HG03521 (cell line): ENCODE results near the gene COPG1.

Experiments used
- ATAC-seq: cut with Tn5 transposase; IDR thresholded peaks from one replicate; pipeline ENCODE4 v1.9.1; 2021; ENCODE audit warnings: mild to moderate bottlenecking, moderate library complexity; ENCODE audit not compliant: unreplicated experiment

The COPG1 gene

DNA sequence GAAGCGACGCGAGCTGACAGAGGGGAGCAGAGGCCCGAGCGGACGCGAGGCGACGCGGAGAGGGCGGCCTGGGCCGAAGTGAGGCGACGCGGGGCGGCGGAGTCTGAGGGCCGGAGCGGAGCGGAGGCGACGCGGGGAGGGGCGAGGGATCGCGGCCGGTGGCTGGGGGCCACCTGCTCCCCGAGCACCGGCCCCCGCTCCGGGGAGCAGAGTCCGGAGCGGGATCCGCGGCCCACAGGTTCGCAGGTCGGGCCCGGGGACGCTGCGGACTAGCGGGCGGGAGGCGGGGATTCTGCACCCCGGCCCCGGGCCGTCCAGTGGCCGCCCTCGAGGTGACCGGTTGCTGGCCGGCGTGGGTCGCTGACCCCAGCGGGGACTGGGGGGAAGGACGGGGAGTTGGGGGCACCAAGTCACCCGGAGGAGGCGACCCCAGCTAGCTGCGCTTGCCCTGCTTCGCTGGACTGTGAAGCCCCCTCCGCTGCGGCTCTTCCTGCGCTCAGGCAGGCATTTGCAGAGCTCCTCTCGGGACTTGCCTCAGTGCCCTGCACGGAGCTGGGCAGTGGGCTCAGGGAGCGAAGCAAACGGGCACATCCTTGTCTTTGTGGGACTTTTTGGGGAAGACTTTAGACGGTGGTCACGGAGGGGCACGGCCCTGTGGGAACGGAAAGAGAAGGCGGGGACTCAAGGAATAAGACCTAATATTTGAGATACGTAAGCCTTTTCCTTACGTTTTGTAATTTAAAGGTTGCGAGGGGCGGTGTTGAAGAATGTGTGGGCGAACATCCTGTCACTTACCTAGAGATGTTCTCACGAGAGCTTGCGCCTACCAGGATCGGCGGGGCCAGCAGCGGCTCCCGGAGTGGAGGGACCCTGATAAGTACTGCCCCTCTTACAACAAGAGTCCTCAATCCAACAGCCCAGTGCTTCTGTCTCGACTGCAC lies 29.8 kb downstream of the COPG1 start:
- peak; percentile 2 for ATAC-seq

DNA sequence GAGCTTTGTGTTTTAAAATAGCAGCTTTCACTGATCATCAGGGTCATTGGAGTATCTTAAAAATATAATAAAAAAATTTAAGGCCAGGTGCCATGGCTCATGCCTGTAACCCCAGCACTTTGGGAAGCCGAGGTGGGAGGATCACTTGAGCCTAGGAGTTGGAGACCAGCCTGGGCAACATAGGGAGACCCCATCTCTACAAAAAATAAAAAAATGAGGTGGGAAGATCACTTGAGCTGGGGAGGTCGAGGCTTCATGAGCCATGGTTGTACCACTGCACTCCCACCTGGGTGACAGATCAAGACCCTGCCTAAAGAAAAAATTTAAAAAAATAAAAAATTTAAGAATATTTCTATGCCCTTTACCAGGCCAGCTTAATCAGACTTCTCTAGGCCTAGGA lies 30.8 kb downstream of the COPG1 start:
- ATAC-seq, result no peak

DNA sequence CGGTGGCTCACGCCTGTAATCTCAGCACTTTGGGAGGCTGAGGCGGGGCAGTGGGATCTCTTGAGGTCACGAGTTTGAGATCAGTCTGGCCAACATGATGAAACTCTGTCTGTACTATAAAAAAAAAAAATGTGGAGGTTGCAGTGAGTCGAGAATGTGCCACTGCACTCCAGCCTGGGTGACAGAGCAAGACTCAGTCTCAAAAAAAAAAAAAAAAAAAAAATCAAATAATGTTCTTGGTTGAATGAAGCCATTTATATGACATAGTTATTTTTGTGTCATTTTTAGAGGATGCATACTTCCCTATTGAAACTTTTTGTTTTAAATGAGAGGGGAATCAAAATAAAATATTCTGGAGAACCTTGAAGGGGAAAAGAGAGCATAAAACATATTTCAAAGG lies 32.3 kb downstream of the COPG1 start:
- ATAC-seq, result no peak

DNA sequence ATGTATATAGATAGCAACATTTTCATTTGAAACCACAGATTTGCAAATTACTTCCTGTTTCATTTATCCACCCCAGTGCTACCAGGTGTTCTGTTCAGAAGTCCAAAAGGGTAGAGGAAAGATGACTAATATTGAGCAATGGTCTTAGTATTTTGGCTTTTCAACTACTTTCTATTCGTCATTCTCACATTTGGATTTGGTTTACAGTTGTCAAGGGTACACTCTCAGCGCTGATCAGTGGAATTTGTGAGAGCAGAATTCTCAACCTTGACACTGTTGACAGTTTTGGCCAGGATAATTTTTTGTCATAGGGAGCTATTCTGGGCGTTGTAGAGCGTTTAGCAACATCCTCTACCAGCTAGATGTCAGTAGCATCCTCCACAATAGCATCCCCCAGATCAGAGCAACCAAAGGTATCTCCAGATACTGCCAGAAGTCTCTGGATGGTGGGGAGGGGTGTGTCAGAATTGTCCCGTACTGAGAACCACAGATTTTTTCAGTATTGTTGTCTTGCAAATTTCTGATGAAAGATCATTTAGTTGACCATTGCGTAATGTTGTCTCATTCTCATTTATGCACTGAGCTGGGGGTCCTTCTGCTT lies 33.4 kb downstream of the COPG1 start:
- ATAC-seq, result peak; percentile 74

DNA sequence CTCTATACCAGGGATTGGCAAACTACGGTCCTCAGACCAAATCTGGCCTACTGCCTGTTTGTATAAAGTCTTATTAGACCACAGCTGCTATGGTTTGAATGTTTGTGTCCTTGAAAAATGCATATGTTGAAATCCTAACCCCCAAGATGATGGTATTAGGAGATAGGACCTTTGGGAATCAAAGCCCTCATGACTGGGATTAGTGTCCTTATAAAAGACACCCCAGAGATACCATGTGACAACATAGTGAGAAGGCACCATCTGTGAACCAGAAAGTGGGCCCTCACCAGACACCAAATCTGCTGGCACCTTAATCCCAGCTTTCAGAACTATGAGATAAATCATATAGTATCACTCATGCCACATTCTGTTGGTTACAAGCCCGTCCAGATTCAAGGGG lies 36.7 kb downstream of the COPG1 start:
- ATAC-seq, result no peak

DNA sequence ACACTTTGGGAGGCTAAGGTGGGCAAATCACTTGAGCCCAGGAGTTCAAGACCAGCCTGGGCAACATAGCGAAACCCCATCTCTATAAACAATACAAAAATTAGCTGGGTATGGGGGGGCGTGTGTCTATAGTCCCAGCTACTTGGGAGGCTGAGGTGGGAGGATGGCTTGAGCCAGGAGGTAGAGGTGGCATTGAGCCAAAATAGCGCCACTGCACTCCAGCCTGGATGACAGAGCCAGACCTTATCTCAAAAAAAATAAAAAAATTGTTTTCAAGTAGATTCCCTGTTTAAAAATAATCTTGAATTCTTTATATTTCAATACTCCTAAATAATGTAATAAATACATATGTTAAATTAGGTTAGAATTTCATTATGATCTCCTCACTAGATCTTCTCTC lies 39.0 kb downstream of the COPG1 start:
- no peak for ATAC-seq

DNA sequence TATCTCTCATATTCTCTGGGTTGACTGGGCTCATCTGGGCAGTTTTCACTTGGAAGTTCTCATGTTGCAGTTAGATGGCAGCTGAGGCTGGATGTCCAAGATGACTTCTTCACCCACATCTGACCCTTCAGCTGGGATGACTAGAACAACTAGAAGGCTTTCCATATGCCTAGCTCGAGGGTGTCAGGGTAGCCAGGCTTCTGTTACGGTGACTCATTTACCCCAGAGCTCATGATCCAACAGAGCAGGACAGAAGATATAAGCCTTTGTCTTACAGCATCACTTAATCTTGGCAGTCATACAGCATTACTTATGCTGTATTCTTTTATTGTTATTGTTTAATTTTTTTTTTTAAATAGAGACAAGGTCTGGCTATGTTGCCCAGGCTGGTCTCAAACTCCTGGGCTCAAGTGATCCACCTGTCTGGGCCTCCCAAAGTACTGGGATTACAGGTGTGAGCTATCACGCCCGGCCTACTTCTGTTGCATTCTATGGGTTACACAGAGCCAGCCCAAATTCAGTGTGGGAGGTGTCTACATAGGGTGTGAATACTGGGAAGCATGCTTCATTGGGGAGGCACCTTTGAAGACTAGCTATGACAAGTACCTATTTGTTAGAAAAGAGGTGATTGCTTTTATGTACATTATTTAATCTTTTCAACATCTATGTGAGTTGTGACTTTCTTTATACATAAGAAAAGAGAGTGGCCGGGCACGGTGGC lies 40.0 kb downstream of the COPG1 start:
- ATAC-seq, result no peak

DNA sequence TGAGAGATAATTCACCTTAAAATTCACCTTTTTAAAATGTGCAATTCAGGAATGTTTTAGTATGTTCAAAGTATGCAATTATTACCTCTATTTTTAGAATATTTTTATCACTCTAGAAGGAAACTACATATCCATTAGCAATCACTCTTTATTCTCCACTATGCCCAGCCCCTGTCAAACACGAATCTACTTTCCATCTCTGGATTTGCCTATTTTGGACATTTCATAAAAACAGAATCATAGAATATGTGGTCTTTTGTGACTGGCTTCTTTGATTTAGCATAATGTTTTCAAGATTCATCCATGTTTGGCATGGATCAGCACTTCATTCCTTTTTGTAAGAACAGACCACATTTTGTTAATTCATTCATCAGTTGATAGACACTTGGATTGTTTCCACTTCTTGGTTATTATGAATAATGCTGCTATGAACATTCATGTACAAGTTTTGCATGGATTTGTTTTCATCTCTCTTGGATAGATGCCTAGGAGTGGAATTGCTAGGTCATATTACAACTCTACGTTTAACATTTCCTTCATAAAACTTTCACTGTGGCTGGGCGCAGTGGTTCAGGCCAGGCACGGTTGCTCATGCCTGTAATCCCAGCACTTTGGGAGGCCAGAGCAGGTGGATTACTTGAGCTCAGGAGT lies 42.0 kb downstream of the COPG1 start:
- no peak for ATAC-seq

DNA sequence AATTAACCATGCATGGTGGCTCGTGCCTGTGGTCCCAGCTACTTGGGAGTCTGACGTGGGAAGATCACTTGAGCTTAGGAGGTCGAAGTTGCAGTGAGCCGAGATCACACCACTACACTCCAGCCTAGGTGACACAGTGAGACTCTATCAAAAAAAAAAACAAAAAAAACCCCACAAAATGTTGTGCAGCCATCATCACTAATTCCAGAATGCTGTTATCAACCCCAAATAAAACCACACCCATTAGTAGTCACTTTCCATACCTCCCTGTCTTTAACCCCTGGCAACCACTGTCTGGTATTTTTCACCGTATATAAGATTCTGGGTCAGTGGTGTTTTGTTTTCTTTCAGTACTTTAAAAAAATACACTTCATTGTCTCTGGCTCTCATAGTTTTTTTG lies 45.9 kb downstream of the COPG1 start:
- ATAC-seq, result no peak

DNA sequence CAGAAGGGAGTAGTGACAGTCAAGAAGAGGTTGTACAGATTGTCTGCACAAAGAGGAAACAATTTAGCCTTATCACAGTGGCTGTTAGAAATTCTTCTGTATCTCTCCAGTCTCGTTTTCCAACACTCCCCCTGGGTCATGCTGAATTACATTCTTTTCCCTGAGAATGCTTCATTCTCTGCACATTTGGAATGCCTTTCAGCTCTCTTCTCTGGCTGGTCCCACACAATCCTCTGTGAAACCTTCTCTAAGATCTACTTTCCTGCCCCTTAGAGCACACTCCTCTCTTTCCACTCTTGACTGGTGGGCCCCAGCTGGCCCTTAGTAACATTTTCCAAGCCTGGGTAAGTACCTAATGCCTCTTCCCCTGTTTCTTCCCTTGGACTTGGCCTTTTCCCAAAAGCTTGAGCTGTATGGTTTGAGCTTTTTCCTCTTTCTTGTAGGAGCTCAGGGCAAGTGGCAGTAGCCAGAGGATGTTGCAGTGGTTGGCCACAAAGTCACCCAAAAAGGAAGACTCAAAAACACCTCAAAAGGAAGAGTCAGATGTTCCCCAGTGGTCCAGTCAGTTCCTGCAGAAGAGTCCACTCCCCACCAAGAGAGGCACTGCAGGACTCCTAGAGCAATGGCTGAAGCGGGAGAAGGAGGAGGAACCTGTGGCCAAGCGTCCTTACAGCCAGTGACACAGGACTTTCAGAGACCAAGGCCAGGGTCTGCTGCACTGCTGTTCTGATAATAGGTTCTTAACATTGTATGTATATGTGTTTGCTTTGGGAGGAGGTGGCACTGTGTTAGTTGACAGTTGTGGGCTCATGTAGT lies 54.9 kb downstream of the COPG1 start:
- no peak for ATAC-seq

DNA sequence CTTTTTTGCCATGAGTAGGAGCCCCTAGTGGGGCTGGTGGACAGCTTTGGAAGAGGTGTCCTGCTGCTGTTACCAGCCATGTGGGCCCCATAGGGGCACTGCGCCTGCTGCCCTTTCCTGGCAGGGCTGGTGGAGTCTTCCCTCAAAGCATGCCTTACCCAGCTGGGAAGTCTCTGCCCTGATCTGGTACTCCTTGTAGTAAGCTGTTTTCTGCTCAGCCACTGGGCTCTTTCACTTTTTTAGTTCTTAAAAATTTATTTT lies 55.5 kb downstream of the COPG1 start:
- no peak for ATAC-seq

DNA sequence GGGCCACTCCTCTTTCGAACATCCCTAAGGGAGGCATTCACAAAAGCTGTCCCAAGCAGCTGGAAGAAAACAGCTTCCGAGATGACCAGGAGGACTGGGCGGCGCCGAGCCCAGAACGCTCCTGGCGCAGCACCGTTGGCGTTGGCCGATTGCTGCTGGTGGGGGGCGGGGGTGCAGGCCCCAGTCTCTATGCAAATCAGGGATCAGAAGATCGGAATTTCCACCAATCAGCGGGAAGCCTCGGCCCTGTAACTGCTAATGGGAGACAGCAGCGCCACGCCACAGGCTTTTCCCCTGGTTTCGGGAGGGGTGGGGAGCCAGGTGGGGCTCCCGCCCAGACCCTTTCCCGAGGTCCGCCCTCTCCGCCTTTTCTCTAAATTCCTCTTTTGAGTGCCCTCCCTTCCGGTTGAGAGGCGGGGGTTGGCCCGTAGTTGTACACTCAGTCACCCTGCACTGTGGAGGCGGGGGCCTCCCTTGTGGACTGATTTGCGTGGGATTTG lies 56.2 kb downstream of the COPG1 start:
- ATAC-seq, result no peak

DNA sequence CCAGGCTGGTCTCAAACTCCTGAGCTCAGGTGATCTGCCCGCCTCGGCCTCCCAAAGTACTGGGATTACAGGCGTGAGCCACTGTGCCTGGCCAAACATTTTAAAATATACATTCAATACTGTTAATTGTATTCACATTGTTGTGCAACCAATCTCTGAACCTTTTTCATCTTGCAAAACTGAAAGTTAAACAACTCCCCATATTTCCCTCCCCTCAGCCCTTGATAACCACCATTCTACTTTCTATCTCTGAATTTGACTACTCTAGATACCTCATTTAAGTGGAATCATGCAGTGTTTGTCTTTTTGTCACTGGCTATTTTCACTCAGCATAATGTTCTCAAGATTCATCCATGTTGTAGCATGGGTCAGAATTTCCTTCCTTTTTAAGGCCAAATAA lies 59.2 kb downstream of the COPG1 start:
- no peak for ATAC-seq

DNA sequence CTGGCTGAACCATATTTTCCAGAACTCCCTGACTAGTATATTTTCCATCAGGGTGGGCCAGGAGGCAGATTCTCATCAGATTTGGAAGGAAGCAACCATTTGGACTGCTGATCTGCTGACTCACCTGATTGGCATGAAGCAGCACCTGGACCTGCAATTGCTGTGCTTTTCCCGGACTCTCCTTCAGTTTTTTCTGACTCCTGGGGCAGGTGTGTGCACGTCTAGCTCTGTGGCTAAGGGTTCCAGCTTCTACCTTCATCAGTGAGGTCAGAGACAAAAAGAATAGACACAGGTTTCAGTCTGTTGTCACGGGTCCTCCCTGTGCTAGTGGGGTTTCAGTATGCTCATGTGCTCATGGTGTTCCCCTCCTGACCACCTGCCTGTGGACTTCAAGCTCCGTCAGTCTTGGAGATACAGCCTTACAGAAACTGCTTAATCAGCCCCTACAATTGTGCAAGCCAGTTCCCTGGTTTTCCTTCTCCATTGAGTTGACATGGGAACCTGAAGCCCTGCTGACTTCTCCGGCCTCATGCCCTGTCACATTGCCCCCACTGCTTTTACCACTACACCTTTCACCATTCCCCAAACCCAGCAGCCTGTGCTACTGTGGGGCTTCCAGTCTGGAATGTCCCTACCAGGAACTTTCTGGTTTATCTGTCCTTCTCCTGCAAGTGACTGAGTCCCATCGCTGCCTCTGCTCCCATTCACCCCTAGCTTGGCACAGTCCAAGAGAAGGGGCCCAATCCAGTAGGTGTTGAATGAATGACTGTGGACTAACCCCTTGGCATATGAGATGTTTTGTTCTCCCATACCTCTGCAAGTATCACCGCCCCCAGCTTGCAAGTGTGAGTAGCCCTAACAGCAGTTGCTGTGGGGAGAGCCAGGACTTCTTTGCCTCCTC lies 61.0 kb downstream of the COPG1 start:
- ATAC-seq, result no peak

DNA sequence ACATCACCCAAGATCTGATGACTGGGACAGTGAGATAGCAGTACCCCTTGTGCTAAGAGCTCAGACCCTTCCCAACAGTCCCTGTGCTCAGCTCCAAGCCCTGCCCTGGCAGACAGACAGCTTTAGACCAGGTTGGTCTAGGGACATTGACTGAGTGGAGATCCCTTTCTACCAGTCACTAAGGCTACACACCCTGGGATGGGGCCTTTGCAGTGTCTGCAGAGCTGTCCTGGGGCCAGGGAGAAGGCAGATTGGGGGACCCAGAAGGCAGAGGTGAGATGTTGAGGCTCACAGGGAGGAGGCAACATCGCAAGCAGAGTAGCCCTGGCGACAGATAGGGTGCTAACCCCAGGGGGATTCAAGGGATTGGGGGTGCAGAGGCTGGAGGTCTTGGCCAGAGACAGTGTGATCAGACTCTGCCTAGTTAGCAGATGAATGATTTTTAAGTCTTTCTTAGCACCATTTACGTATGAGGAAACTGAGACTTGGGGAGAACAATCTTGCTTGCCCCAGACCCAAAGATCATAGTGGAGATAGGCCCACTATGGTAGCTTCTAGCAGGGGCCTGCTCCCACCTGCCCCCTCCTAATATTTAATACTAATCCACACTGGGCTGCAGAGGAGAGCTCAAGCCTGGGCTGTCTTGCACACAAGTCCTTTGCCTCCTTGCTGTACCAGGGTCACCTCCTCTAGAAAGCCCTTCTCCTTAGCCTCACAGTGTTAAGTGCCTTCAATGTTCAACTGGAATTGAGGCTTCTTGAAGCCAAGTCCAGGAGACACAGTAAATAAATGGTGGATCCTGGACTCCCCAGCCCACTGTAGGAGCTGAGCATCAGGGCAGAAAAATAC lies 61.9 kb downstream of the COPG1 start:
- ATAC-seq, result no peak

DNA sequence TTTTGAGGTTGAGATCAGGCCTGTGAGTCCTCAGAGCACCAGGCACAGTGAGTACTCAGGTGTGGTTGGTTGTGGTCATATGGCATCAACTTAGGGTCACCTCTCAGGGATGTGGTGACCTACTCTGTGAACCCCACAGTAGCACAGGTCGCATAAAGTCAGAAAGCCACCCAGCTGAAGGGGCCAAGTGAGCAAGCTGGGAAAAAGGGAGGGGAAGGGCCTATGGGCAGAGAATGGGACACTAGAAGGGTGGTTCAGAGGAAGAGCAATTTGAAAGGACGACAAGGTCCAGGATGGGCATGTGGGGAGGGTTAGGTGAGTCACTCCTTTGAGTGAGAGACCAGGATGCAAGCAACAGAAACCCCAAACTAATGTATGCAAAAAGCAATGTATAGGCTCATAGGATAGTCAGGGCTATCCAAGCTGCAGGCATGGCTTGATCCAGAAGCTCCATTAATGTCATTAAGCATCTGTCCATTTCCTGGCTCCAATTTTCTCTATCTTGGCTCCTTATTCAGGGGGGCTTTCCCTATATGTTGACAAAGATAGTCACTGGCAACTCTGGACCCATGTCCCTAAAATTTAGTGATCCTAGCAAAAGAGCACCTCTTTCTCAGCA lies 62.7 kb downstream of the COPG1 start:
- no peak for ATAC-seq

DNA sequence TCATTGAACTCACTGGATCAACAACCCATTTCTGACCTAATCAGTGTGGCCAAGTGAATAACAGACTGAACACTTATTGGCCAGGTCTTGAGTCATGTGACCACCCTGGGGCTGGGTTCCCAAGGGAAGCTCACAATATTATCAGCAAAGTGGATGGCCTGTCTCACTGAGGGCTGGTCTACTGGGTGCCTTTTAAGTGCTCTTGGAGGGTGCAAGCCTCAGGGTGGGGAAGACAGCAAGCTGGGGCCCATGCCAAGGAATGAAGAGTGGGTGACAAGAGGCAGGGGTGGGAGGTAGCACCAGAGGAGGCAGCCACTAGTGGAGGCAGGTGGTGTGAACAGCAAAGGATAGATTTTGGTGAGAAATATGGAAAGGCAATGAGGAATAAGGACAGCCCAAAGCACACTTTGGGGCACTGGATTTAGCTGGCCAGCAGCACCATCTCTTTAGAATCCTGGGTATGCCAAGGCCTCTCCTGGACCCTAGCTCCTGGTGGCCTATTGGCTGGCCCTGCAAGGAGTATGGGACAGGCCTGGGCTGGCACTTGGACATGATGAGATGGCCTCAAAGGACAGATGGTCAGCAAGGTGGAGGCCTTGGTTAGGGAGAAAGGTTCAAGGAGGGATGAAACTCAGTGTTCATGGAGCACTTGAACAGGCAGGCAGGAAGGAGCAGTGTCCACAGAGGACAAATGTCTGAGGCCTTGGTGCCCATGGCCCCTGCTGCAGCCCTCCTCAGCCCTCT lies 63.4 kb downstream of the COPG1 start:
- no peak for ATAC-seq

DNA sequence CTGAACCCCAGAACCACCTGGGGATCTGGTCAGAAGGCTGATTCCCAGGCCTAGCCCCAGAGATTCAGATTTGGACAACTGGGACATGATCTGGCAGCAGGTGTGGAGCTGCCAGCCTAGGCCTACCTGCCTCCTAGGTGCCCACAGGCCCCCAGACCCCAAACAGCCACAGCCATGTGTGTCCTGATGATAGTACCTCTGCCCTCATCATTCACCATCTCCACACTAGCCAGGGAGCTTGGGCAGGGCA lies 63.9 kb downstream of the COPG1 start:
- no peak for ATAC-seq
